SK-N-SH treated with all-trans-retinoic acid at 6 μM for 48 hours (cell line): ENCODE measurements around the gene INTS13.

ENCODE experiments used
- ATAC-seq: fragments of 200-7000 bp; cut with Tn5 transposase; 3 replicates; pipeline ENCODE4 v1.9.1; 2020; ENCODE audit warnings: mild to moderate bottlenecking, moderate library complexity
- ARNTL ChIP-seq: fragments of 450-650 bp; formaldehyde crosslinking; IDR thresholded peaks from 2 replicates; pipeline ENCODE4 v1.5.0; 2020; ENCODE audit warnings: low read depth, mild to moderate bottlenecking, moderate library complexity, borderline replicate concordance
- BACH2 ChIP-seq: fragments of 250-450 bp; sonication (Bioruptor Pico); IDR thresholded peaks from 2 replicates; pipeline ENCODE4 v1.9.0; 2021; ENCODE audit warnings: mild to moderate bottlenecking, borderline replicate concordance
- CSDC2 ChIP-seq: fragments of 250-450 bp; sonication (Bioruptor Pico); IDR thresholded peaks from 2 replicates; pipeline ENCODE4 v1.5.0; 2020; ENCODE audit warnings: mild to moderate bottlenecking, moderate library complexity
- ESRRG ChIP-seq: fragments of 250-450 bp; sonication (Bioruptor Pico); IDR thresholded peaks from 2 replicates; pipeline ENCODE4 v1.6.1; 2021; ENCODE audit warnings: mild to moderate bottlenecking
- ISL1 ChIP-seq: fragments of 250-450 bp; sonication (Bioruptor Pico); IDR thresholded peaks from 2 replicates; pipeline ENCODE4 v2.1.2; 2022; ENCODE audit warnings: mild to moderate bottlenecking, moderate library complexity
- OSR1 ChIP-seq: fragments of 250-450 bp; sonication (Bioruptor Pico); IDR thresholded peaks from 2 replicates; pipeline ENCODE4 v1.8.0; 2022; ENCODE audit warnings: moderate library complexity, mild to moderate bottlenecking, inconsistent platforms
- SNAI2 ChIP-seq: fragments of 250-450 bp; sonication (Bioruptor Pico); IDR thresholded peaks from 2 replicates; pipeline ENCODE4 v1.5.0; 2020; ENCODE audit warnings: mild to moderate bottlenecking, moderate library complexity
- ZC3H10 ChIP-seq: fragments of 250-450 bp; sonication (Bioruptor Pico); IDR thresholded peaks from 2 replicates; pipeline ENCODE4 v1.5.1; 2021; ENCODE audit warnings: mild to moderate bottlenecking, moderate library complexity
- ZFP3 ChIP-seq: fragments of 250-450 bp; sonication (Bioruptor Pico); IDR thresholded peaks from 2 replicates; pipeline ENCODE4 v1.5.0; 2020; ENCODE audit warnings: mild to moderate bottlenecking, moderate library complexity
- ZFP30 ChIP-seq: fragments of 450-650 bp; formaldehyde crosslinking; IDR thresholded peaks from 2 replicates; pipeline ENCODE4 v1.5.0; 2022; ENCODE audit warnings: mild to moderate bottlenecking, moderate library complexity
- ZNF565 ChIP-seq: fragments of 450-650 bp; formaldehyde crosslinking; conservative IDR thresholded peaks from 2 replicates; pipeline ENCODE4 v1.5.0; 2020; ENCODE audit warnings: low read depth, mild to moderate bottlenecking, moderate library complexity
- ZNF8 ChIP-seq: fragments of 450-650 bp; formaldehyde crosslinking; IDR thresholded peaks from 2 replicates; pipeline ENCODE4 v1.5.0; 2020; ENCODE audit warnings: mild to moderate bottlenecking, moderate library complexity
- TF ChIP-seq, protein P1 (sequence below): fragments of 250-450 bp; sonication (Bioruptor Pico); IDR thresholded peaks from 2 replicates; pipeline ENCODE4 v1.8.0; 2021; ENCODE audit warnings: low read depth, mild to moderate bottlenecking, moderate library complexity, borderline replicate concordance
- TF ChIP-seq, protein P2 (sequence below): fragments of 250-450 bp; sonication (Bioruptor Pico); IDR thresholded peaks from 2 replicates; pipeline ENCODE4 v1.5.0; 2020; ENCODE audit warnings: mild to moderate bottlenecking, moderate library complexity
- TF ChIP-seq, protein P3 (sequence below): fragments of 250-450 bp; sonication (Bioruptor Pico); IDR thresholded peaks from 2 replicates; pipeline ENCODE4 v1.5.1; 2020; ENCODE audit warnings: low read depth, mild to moderate bottlenecking, moderate library complexity
- TF ChIP-seq, protein P4 (sequence below): fragments of 250-450 bp; sonication (Bioruptor Pico); IDR thresholded peaks from 2 replicates; pipeline ENCODE4 v1.5.1; 2021; ENCODE audit warnings: mild to moderate bottlenecking, moderate library complexity
- TF ChIP-seq, protein P5 (sequence below): fragments of 250-450 bp; sonication (Bioruptor Pico); IDR thresholded peaks from 2 replicates; pipeline ENCODE4 v1.8.0; 2020; ENCODE audit warnings: mild to moderate bottlenecking, moderate library complexity, borderline replicate concordance

INTS13 gene

DNA sequence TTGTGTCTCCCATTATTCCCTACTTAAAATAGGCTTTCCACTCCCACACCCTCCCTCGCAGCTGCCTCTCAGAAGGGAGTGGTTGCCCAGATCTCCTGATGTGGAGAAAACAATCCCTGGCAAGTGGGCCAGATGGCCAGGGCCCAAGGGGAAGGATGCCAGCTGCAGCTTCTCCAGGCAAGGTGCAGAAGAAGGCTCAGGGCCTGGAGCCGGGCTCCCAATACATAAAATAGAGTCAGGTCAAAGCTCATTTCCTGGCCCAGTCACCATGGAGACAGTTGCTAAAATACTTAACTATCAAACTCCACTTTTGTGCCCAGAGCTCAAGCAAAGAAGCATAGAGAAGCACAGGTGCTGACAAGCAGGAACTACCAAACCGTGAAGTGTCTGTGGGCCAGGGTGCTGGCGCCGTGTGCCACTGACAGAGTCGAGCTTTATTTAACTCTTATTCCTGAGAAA, 59.1 kb downstream of the INTS13 start:
- TF ChIP-seq CSDC2 (CRISPR knock-in tag) (no peak), ZNF565 (CRISPR knock-in tag) (no peak), ZFP3 (CRISPR knock-in tag) (no peak), ZNF8 (CRISPR knock-in tag) (no peak), ZC3H10 (CRISPR knock-in tag) (no peak), BACH2 (CRISPR knock-in tag) (no peak), OSR1 (no peak), SNAI2 (CRISPR knock-in tag) (no peak), ESRRG (CRISPR knock-in tag) (no peak), ISL1 (CRISPR knock-in tag) (no peak)
- TF ChIP-seq, protein P1, sequence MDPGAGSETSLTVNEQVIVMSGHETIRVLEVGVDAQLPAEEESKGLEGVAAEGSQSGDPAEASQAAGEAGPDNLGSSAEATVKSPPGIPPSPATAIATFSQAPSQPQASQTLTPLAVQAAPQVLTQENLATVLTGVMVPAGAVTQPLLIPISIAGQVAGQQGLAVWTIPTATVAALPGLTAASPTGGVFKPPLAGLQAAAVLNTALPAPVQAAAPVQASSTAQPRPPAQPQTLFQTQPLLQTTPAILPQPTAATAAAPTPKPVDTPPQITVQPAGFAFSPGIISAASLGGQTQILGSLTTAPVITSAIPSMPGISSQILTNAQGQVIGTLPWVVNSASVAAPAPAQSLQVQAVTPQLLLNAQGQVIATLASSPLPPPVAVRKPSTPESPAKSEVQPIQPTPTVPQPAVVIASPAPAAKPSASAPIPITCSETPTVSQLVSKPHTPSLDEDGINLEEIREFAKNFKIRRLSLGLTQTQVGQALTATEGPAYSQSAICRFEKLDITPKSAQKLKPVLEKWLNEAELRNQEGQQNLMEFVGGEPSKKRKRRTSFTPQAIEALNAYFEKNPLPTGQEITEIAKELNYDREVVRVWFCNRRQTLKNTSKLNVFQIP = no peak
- TF ChIP-seq, protein P2, sequence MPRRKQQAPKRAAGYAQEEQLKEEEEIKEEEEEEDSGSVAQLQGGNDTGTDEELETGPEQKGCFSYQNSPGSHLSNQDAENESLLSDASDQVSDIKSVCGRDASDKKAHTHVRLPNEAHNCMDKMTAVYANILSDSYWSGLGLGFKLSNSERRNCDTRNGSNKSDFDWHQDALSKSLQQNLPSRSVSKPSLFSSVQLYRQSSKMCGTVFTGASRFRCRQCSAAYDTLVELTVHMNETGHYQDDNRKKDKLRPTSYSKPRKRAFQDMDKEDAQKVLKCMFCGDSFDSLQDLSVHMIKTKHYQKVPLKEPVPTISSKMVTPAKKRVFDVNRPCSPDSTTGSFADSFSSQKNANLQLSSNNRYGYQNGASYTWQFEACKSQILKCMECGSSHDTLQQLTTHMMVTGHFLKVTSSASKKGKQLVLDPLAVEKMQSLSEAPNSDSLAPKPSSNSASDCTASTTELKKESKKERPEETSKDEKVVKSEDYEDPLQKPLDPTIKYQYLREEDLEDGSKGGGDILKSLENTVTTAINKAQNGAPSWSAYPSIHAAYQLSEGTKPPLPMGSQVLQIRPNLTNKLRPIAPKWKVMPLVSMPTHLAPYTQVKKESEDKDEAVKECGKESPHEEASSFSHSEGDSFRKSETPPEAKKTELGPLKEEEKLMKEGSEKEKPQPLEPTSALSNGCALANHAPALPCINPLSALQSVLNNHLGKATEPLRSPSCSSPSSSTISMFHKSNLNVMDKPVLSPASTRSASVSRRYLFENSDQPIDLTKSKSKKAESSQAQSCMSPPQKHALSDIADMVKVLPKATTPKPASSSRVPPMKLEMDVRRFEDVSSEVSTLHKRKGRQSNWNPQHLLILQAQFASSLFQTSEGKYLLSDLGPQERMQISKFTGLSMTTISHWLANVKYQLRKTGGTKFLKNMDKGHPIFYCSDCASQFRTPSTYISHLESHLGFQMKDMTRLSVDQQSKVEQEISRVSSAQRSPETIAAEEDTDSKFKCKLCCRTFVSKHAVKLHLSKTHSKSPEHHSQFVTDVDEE (CRISPR knock-in tag) = no peak
- TF ChIP-seq, protein P3, sequence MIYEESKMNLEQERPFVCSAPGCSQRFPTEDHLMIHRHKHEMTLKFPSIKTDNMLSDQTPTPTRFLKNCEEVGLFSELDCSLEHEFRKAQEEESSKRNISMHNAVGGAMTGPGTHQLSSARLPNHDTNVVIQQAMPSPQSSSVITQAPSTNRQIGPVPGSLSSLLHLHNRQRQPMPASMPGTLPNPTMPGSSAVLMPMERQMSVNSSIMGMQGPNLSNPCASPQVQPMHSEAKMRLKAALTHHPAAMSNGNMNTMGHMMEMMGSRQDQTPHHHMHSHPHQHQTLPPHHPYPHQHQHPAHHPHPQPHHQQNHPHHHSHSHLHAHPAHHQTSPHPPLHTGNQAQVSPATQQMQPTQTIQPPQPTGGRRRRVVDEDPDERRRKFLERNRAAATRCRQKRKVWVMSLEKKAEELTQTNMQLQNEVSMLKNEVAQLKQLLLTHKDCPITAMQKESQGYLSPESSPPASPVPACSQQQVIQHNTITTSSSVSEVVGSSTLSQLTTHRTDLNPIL (CRISPR knock-in tag) = no peak
- TF ChIP-seq, protein P4, sequence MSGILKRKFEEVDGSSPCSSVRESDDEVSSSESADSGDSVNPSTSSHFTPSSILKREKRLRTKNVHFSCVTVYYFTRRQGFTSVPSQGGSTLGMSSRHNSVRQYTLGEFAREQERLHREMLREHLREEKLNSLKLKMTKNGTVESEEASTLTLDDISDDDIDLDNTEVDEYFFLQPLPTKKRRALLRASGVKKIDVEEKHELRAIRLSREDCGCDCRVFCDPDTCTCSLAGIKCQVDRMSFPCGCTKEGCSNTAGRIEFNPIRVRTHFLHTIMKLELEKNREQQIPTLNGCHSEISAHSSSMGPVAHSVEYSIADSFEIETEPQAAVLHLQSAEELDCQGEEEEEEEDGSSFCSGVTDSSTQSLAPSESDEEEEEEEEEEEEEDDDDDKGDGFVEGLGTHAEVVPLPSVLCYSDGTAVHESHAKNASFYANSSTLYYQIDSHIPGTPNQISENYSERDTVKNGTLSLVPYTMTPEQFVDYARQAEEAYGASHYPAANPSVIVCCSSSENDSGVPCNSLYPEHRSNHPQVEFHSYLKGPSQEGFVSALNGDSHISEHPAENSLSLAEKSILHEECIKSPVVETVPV (CRISPR knock-in tag) = no peak
- TF ChIP-seq, protein P5, sequence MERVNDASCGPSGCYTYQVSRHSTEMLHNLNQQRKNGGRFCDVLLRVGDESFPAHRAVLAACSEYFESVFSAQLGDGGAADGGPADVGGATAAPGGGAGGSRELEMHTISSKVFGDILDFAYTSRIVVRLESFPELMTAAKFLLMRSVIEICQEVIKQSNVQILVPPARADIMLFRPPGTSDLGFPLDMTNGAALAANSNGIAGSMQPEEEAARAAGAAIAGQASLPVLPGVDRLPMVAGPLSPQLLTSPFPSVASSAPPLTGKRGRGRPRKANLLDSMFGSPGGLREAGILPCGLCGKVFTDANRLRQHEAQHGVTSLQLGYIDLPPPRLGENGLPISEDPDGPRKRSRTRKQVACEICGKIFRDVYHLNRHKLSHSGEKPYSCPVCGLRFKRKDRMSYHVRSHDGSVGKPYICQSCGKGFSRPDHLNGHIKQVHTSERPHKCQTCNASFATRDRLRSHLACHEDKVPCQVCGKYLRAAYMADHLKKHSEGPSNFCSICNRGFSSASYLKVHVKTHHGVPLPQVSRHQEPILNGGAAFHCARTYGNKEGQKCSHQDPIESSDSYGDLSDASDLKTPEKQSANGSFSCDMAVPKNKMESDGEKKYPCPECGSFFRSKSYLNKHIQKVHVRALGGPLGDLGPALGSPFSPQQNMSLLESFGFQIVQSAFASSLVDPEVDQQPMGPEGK (CRISPR knock-in tag) = no peak
- TF ChIP-seq, all 23 proteins: peak for 0

DNA sequence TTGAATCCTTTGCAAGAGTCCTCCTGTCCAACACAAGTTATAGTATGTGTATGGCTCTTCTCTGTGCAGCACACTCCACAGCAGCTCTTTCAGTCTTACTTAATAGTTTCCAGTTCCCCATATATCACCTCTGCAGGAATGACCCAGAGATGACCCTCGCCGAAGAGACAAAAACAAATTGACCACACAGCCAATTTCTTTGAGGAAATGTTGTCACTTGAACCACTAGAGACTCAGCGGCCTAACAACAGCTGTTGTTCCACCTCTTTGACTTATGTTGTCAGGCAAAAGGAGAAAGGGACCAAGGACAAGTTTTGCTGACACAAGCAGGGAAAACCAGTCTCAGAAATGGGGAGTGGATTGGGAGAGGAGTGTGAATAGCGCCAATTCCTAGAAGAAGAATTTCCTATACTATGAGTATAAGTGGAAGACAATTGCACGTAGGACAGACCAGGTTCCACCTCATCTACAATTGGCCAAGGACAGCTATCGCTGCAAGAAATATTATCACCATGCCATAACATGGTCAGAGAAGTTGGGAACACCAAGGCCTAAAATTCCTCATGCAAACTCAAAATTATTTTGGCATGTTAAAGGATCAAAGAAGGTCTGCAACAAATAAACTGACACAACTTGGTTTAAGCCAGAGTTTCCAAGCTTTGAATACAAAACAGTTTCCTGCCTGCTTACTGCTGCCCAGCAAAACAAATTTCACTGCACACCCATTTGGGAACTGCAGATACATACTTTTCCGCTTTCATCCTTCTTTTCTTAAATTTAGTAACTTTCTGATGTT, 63.1 kb downstream of the INTS13 start:
- TF ChIP-seq ZNF8 (CRISPR knock-in tag) (no peak), ESRRG (CRISPR knock-in tag) (no peak), ARNTL (CRISPR knock-in tag) (no peak), ISL1 (CRISPR knock-in tag) (no peak), CSDC2 (CRISPR knock-in tag) (no peak), ZC3H10 (CRISPR knock-in tag) (no peak), OSR1 (no peak), ZFP30 (CRISPR knock-in tag) (no peak)
- TF ChIP-seq, protein P2 (CRISPR knock-in tag) = no peak
- TF ChIP-seq, protein P3 (CRISPR knock-in tag) = no peak
- TF ChIP-seq, protein P4 (CRISPR knock-in tag) = no peak
- TF ChIP-seq, all 23 proteins: peak for 0
- ATAC-seq = no peak

More for the DNA sequence above, 59.1 kb downstream of the INTS13 start:
- ATAC-seq = peak; percentile 55
